GM19035 (cell line): Measurements from ENCODE around the gene ATP5PD.

Experiments
- ATAC-seq: cut with Tn5 transposase; IDR thresholded peaks from one replicate; pipeline ENCODE4 v1.9.1; 2021; ENCODE audit not compliant: unreplicated experiment

ATP5PD gene

DNA sequence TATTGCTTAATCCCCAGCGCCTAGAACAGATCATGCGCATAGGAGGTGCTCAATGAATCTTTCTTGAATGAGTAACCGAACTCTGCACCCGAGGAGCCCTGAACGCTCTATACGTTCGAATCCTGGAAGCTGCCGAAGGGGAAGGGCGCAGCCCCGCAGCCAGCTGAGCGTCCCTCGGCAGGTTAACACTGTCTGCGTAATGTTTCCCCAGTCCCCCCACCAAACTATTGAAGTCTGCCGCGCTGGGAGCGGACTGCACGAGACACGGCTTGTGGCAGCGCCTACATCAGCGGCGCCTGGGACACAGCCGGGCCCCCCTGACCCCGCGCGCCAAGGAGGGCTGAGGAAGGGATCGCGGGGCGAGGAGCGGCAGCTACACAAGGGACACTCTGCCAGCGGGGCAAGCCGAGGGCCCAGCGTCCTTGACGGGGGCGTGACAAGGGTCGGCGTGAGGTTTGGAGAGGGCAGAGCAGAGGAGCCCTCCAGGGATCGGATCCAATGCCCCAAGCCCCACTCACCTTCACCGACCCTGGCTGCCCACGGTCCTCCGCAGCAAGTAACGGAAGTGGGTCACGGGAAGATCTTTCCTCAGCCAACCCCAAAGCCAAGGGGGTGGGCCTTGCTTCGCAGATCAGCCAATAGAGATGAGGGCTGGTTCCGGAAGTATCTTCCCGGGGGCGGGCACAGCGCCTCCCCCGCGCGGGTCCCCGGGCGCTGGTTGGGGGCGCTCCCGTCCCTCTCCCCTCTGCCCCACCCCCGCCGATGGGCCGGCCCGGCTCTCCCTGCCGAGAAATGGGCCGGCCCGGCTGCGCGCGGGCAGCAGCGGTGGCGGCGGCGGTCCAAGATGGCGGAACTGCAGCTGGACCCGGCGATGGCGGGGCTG lies at the start of gene ATP5PD, which contains the start of gene KCTD2:
ATP5PD (minus strand) TSS at position 563 of the 883 bp plus-strand sequence. CDS start 4,319 bp downstream, outside the sequence.
KCTD2 (plus strand) TSS at position 819 of the 883 bp plus-strand sequence; CDS start at position 845, 26 bp downstream.
- peak; percentile 93 for ATAC-seq

DNA sequence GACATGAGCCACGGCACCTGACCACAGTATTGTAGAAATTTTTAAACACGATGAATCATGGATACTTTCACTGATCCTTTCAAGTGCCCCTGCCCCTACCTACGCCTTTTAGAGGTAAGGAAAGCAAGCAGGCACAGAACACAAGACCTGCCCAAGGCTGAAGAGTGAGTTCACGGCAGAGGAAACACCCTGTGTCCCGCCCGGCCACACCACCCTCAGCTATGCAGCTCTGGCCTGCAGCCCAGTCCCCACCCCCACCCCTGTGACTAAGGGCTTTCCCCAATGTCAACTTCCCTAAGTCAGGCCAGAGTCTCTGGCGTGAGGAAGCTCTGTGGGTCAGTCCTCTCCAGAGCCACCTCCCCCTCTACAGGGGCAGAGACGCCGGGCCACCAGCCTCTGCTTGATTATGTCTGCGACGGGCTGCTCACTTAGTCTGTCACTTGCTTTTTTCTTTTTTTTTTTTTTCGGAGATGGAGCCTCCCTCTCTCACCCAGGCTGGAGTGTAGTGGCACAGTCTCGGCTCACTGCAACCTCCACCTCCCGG lies 49.4 kb upstream of the ATP5PD start:
- no peak for ATAC-seq

DNA sequence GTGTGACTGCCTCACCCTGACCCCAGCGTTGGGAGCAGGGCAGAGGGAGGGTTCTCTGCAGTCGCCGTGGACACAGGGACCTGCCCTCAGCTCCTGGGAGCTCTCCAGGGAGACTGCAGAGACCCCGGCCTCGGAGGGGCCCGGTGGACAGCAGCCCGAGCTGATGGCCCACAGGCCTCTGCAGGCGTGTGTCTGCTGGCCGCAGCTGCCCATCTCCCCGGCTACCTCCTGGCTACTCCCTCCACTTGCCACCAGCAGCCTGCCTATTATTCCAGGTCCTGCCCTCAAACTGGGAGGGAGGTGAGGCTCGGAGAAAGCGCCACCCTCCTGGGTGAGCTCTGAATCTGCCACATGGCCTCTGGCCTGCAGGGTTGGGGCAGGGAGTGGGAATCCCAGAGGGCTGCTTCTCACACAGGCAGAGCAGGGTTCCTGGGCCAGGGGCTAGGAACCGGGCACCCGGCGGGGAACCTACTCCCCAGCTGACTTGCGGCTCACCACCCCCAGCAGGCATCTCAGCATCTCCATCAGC lies 48.2 kb upstream of the ATP5PD start:
- ATAC-seq: no peak

DNA sequence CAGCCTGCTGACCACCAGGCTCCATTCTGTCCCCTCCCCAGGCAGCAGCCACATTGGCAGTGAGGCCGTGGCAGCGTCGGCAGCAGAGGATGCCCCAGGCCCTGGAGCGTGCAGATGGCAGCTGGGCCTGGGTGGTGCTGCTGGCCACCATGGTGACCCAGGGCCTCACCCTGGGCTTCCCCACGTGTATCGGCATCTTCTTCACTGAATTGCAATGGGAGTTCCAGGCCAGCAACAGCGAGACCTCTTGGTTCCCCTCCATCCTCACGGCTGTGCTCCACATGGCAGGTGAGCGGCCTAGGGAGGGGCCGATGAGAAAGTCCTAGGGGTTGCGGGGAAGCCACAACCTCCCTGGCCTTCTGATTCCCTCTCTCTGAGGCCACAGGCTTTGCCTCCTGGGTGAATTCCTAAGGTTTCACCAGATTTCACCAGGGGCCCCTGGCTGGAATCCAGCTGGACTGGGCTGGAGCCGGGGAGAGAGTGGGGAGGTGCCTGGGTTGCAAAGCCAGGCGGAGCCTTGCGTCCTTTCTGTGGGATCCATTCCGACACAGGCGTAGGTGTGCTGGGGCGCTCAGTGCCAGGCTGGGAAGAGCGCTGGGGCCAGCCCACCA lies 46.9 kb upstream of the ATP5PD start:
- ATAC-seq: no peak

DNA sequence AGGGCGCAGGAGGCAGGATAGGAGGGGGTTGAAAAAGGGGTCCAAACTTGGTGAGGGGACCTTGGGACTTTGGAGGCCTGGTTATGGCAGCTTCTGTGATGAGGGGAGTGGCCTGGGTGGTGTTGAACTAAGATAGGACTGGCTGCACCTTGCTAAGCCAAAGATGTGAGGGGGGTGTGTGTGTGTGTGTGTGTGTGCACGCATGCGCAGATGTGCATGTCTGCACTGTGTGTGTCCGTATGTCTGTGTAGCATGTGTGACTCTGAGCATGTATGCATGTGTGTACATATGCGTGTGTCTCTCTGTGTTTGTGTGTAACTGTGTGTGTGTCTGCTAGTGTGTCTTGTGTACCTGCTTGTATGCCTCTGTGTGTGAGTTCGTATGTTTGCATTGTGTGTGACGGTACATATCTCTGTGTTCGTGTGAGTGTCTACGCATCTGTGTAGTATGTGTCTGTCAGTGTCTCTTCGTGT lies 45.1 kb upstream of the ATP5PD start:
- ATAC-seq: no peak

DNA sequence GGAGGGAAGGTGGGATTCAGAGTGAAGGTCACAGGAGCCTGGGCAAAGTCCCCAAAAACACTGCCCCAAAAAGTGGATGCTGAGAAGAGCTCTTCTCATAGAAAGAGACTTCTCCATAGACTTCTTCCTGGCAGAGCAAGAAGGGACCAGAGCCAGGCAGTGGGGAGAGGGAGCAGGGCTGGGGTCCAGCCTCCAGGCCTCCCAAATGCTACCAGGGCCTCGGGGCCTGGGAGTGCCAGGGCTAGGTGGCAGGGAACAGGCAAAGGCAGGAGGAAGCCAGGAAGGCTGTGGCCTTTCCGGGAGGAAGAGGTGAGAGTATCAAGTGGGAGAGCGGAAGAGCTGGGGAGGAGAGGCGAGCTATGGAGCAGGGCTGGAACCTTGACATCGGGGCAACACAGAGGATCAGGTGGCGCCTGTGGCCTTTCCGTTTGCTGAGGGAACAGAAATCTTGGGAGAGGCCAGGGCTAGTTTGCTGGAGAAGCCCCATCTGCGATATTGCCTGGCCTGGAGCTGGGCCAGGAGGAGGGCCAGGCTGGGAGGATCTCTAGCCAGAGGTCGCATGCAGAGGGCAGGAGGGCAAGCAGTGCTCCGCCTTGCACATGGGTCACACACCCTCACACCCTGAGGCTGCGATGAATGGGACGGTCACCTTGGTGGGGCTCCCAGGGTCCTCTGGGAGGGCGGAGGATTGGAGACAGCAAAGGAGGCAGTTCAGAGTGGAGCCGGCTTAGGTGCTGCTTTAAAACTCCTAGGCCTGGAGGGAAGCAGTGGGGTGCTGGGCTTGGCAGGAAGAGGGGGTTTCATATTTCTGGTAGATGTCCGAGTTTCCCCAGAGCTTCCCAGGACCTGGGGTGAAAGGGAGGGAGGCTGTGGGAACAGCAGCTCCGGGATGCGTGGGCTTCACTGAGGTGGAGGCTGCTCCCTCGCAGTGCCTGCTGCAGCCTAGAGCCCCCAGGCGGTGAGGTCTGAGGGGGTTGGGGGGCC lies 44.4 kb upstream of the ATP5PD start:
- no peak for ATAC-seq

DNA sequence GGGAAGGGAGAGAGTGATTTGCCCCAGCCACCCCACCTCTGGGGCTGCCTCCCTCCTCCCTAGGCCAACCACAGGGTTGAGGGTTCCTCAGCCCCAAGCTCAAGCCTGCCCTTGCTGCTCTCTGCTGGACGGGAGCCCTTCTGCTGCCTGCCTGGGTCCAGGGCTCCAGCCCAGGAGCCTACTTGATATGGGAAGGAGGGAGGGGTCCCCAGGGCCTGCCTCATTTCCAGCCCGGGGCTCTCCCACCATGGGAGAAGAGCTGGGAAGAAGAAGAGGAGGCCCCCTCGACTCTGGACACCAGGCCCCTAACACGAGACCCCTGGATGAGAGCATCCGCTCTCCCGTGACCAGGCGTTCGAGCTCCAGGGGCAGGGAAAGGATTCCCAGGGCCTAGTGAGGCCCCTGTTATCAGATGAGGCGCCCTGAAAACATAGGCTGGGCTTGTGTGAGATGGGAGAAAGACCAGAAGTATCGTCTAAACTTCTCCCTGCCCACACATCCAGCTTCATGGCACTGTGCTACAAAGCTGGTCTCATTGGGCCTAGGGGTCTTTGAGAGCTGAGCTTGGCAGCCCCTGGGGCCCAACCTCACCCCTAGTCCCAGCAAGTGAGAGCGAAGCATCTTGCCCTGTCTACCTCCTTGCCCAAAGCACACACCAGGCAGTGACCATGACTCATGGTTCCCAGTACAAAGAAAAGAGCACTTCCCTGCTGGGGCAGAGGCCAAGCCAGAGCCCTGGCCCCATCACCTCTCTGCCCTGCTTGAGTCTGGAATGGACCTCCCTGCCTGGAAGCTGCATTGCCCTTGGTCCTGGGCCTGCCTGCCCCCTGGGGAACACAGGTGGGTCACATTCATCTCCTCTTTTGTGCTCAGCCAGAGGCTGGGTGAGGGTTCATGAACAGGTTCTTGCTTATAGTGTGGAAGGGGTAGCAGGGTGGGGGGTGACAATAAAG lies 42.0 kb upstream of the ATP5PD start:
- no peak for ATAC-seq

DNA sequence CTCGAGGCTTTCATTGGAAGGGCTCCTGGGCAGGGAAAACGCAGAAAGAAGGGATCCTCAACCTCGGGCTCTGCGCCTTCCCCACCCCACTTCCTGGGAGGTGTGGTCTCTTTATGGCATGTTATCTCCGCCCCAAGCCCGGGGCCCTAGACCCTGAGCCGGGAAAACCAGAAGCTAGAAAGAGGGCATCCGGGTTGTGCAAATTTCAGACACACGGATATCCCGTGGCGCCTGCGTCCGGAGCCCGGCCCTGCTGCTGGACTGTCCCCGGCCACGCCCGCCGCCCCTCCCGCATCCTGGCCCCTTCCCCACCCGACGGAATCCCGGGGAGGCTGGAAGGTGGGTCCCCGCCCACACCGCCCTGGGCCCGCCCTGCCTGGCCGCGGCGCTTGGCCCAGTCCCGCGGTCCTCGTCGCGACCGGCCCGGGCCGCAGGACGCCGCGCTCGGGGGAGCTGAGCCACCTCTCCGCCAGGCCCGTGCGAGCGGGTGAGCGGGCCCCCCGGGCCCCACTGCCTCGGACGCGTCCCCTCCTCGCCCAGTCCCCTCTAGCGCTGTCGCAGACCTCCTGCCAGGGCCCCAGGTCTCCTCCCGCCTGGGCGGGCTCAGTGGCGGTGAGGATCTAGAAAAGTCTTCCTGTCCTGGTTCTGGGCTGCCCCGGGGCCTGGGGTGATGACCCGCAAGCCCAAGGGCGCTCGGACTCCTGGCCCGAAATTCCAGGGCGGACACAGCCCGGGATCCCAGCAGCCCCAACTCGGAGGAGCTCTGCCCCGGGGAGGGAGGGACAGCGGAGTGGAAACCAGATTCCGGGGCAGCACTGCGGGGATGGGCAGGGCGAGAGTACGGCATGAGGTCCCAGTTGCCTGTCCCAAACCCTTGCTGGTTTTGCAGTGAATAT lies 41.0 kb upstream of the ATP5PD start, which contains the start of gene SLC16A5:
SLC16A5 (plus strand) TSS at position 397 of the 896 bp plus-strand sequence. CDS start 5,683 bp downstream, outside the sequence.
- no peak for ATAC-seq

DNA sequence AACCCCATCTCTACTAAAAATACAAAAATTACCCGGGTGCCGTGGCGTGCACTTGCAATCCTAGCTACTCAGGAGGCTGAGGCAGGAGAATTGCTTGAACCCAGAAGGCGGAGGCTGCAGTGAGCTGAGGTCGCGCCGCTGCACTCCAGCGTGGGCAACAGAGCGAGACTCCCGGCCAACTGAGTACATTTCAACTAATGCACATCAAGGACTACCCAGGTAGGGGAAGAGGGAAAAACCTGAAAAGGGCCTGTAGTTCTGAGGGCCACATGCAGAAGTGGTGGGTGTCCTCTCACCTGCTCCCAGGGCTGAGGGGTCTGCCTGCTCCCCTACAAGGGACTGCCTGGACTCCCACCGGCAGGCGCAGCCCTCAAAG lies 40.4 kb upstream of the ATP5PD start:
- no peak for ATAC-seq

DNA sequence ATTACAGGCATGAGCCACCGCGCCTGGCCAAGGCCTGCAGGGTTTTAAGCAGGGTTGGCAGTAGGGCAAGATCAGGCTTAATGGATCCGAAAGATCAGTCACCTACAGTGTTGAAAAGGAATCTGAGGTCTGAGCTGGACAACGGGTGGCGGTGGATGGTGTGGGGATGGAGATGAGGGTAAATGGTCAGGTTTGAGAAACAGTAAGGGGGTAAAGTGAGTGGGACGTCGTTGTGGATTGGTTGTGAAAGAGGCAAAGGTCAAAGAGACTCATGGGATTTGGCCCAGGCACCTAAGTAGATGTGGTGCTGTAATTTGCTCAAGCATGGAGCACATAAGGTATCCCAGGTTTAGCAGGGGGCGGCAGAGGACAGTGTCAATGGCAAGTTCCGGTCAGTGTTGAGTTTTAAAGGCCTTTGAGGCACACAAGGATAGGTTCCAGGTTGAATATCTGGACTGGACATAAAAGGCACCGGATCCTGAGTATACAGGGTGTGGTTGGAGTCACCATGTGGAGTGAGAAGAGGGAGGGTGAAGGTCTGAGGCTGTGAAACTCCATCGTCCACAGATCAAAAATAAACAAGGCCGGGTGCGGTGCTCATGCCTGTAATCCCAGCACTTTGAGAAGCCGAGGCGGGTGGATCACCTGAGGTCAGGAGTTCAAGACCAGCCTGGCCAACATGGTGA lies 39.9 kb upstream of the ATP5PD start:
- no peak for ATAC-seq

DNA sequence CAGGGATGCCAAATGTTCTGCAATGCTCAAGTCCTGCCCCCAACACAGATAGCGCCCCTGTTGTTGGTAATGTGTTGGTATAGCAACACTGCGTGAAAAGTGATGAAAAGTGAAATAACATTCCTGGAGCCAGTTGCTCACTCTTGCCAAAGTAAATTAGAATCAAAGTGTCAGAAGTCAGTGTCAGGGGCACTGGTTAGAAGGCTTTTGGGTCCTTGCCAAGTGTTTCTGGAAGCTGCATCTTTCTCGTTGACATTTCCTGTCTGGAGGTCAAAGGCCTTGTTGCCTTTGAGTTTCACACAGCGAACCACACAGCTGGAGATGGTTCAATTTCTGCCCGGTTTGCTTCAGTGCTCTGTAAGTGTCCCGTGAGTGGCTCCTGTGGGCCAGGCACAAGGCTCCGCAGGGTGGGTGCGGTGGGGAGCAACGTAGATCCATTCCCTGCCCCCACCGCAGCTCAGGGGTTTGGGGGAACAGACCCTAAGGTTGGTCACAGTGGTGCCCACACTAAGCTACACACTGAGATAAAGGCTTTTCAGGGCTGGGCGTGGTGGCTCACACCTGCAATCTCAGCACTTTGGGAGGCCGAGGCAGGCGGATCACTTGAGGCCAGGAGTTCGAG lies 37.4 kb upstream of the ATP5PD start:
- no peak for ATAC-seq

DNA sequence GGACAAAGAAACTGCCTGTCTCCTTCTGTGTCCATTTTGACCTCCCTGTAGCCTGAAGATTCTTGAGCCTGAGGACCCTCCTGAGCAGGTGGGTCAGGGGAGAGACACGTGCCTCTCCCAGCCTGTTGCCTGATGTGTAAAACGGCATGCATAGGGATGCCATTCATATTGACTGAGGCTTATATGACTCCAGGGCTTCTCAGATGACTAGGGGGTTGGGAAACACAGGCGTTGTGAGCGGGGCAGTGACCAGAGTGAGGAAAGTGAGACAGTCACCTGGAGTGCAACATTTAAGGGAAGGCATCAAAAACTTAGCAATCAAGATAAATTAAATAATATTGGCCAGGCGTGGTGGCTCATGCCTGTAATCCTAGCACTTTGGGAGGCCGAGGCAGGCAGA lies 35.9 kb upstream of the ATP5PD start:
- no peak for ATAC-seq

DNA sequence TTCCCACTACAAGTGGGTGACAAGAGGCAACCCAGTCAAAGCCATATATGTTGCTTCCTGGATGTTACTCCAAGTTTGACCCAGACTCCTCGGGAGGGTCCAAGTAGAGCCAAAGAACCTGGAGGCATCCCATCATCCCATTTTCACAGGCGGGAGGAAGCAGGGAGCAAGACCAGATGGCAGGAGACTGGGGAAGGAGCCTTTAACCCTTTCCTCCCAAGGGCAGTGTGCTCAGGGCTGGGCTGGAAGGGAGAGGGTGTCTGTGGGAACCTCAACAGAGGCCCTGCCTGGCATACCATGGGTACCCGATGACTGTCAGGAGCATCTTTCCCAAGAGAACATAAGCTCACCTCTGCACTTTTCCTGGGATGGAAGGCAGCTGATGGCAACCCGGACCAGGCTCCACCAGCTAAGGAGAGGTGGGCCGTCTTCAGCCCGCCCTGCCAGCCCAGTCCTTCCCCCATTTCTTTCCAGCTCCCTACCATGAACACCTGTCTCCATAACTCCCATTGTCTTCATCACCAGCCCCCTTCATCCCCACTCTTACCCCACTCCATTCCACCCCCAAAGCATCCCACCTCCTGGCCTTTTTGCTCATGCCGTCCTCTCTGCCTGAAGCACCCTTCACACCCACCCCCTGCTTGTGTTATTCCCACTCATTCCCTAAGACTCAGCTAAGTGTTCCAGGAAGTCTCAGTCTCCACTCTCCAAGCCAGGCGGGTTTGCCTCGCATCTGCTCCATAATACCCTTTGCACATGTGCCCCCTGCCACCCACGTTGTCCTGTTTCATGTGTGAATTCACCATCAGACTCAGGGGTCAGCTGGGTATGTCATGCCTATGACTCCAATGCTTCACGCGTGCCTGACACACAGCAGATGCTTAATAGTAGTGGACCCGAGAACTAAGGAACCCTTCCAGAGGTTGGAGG lies 35.1 kb upstream of the ATP5PD start:
- ATAC-seq: no peak

DNA sequence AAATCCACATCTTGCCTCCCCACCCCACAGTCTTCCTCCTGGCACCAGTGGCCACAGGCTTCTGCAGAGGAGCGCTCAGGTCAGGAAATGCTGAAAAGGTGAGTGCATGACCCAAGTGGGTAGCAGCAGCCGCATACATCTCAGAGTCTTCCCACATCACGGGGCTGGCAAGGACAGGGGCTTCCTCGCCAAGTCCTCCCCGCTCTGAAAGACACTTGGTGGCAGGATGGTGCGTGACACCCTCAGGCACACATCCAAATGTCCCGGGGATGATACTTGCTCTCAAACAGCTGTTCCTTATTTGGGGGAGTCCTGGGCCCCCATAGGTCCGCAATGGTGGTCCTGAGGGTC lies 32.2 kb upstream of the ATP5PD start:
- no peak for ATAC-seq

DNA sequence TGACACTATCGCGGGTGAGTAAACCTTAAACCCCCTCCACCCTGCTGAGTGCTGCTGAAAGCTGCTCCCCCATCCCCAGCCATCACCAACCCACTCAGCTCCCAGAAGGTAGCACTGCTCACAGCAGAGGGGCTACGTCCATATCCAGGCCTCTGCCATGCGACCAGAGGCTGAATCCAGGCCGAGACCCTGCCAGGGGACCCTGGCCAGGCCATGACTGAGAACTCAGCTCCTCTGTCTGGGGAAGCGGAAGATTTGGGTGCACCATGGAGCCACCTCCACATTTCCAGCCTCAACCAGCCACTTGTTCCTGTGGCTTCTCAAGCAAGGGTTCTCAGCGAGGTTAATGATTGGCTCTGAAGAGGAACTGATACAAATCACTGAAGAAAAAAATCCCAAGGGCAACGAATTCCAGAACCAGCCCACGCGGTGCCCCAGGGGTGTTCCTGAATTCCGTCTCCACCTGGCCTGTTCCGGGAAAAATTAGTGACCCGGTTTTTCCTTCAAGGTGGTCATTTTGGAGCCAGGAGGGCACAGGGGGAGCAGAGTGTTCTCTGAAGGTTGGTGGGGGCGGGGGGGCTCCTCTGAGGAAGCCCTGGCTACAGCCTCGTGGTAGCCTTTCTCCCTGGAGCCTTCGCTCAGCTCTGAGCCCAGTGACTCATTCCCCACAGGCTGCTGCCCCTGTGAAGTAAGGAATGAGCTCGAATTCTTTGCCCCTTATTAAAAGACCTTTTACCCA lies 31.7 kb upstream of the ATP5PD start:
- ATAC-seq: no peak
